ENCODE data around the gene ARHGEF19.
"Not testable (repeated sequence)": the region's sequence is repeated elsewhere in the genome, so short reads cannot be mapped to it uniquely, and the experiment has no call there.

The ARHGEF19 gene

DNA sequence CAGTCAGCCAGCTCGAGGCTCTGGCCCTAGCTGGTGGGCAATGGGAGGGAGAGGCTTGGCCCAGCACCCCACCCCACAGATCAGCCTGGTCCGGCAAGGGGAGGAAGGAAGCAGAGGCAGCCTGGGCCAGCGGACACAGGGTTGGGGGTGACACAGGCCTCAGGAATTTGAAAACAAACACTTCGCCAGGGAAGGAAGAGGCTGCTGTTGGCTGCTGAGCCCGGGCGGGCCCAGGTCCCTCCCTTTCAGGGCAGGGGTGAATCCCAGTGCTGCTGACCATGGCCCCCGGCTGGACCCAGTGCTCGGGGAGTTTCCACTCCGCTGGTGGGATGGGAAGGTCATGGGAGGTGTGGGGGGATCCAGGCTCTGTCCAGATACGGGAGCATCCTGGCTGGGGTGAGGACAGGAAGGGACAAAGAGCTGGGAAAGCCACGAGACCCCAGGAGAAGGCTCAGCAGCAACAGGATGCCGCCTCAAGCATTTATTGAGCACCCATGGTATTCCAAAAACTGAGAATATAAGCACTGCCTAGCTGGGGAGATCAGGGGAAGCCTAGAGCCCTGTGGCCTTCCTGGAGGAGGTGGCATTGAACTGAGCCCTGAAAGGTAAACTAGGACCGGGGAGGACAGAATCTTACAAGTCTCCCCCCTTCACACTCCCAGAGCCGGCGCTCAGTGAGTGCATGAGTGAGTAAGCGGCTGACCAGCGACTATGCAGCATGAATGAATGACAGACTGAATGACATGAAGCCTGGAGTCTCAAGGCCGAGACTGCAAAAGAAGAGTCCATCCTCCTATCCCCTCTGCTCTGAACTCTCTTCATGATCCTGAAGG, 30.3 kb downstream of the ARHGEF19 start:
- no peak for DNase-seq (ENCODE audit: low read depth in 2 of 2)

DNA sequence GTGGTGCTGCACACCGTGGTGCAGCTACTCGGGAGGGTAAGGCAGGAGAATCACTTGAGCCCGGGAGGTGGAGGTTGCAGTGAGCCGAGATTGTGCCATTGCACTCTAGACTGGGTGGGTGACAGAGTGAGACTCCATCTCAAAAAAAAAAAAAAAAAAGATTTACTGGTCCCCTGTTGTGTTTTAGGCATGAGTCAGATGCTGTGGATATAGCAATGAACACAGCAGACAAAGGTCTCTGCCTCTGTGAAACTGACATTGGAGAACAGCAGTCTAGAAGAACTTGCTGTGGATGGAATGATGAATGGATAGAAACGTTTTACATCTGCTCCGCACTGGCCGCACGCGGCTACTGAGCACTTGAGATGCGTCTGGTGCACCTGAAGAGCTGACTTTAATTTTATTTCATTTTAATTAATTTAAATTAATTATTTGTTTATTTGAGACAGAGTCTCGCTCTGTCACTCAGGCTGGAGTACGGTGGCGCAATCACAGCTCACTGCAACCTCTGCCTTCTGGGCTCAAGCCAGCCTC, 32.1 kb downstream of the ARHGEF19 start:
- DNase-seq (ENCODE audit: low read depth in 2 of 2): no peak

DNA sequence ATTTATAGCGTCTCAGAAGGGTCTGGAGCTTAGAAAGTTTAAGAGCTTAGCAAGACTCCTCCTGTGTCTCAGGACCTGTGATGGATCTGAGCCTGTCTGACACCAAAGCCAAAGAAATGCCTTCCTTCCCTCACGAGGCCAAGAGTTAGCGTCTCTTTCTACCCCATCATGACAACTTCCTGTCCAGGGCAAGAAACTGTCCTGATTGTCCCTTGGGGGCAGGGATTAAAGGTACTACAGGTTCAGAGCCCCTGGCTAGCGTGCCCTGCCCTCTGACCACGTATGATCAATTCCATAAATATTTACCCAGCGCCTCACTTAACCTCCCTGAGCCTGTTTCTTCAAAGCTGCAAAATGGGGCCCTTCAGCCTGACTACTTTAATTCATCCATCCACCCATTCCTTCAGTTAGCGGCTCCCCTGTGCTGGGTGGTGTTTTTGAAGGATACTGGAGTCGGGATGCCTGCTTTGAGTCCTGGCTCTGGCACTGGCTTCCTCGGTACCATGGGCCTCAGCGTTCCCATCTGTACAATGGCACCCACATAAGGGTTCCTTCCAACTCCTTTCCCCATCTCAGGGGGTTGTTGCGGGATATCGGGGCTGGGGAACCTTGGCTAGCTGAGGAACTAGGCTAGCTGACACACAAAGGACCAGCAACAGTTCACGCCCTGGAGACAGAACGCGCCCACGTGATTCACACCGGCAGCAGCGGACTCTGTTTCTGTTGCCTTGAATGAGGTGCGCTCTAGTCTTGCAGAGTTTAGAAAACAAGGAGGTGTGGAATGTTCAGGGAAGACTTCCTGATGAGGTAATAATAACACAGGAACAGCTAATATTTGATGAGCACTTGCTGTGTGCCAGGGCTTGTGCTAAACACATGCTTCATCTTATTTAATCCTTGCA, 33.6 kb downstream of the ARHGEF19 start:
- DNase-seq (ENCODE audit: low read depth in 2 of 2): no peak

DNA sequence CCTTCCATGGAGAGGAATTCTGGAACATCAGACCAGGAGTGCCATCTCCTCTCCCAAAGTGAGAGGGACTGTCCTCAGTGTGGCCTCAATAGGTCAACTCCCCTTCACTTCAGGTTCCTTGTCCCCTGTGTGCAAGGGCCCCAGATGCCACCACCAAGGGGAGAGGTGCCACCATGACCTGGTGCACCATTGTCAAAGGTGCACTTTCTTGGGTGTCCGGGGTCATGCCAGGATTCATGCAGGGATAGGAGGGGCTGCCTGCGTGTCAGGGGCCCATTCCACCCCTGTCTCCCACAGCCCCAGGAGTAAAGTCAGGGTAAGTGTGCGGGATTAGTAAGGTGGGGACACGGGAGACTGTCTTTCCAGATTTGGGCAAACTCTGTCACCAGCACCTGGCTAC, 35.1 kb downstream of the ARHGEF19 start:
- DNase-seq (ENCODE audit: low read depth in 2 of 2): no peak

DNA sequence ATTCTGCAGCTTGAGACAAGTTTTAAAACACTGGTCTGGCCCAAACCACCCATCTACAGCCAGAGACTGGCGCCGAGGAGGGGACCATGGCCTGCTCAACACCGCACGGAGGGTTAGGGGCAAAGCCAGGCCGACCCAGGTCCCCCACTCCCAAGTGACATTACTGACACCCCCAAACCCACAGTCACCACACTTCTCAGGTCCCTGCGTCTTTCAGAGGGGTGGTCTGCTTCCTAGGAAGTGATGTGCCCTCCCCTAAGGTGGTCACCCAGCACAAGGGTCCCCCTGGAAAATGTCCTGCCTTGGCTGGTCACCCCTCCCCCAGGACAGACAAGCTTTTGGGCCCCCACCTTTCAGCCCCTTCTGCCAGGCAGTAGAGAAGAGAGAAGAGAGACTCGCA, 35.8 kb downstream of the ARHGEF19 start:
- no peak for DNase-seq (ENCODE audit: low read depth in 2 of 2)

DNA sequence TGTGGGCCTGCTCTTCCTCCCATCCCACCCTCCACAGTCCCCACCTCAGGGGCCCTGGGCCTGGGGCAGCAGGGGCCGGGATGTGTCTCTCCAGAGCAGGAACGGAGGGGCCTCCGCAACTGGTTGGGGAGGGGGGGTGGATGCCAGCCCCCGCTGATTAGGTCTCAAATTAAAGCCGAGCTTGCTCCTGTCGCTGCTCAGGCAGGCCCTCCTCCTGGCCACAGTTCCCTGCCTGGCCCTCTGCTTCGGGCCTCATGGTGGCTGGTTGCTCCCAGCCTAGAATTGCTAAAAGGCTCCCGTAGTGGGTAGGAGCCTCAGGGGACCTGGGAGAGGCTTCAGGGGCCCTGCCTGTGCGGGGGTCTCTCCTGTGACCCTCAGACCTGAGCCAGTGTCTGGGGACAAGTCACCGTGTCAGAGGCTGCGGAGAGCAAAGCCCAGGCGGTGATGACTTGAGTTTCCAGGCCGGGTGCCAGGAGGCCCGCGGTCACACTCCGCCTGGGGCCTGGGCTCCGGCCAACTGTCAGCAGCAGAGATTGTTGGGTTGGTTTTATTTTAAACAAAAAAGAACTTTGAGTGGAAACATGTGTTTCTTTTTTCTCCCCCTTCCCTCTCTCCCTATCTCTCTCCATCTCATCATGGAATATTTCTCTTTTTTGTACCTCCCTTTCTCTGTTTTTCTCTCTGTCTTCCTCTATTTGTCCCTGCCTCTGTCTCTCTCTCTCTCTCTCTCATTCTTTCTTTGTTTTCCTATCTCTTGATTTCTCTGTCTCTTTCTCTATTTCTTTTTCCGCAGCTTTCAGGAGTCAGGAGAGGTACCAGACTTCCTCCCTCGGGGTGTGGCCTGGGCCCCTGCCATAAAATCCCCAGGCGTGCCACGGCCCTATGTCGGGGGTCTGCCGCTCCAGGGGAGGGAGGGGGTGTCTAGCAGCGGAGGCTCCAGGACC, 36.6 kb downstream of the ARHGEF19 start:
- DNase-seq (ENCODE audit: low read depth in 2 of 2): no peak

DNA sequence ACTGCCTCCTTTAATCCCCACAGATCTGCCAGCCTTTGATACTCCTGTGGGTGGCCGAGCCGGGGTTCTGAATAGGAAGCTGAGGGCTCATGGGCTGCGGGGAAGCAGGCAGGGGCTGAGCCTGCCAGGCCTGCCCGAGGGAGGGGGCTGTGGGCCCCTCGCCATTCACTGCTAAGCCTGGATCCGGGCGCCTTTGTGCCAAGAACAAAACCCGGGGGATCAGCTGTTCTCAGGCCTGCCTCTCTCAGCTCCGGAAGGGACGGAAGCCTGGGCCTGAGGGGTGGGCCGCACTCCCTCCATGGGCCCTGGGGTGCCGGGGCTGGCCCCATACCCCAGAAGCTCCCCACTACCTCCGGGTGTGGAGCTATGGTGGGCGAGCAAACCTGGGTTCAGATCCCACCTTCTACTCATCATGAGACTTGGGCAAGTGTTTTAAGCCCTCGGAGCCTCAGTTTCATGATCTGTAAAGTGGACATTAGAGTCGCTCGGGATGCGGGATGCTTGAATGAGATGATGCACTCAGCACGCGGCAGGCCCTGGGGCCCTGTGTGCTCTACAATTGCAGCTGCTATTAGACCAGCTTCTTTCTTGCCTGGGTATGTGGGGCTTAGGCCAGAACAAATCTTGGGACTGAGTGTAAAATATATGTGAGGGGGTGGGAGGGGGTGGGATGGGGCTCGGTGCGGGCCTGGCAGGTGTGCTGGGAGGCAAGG, 37.4 kb downstream of the ARHGEF19 start:
- no peak for DNase-seq (ENCODE audit: low read depth in 2 of 2)

DNA sequence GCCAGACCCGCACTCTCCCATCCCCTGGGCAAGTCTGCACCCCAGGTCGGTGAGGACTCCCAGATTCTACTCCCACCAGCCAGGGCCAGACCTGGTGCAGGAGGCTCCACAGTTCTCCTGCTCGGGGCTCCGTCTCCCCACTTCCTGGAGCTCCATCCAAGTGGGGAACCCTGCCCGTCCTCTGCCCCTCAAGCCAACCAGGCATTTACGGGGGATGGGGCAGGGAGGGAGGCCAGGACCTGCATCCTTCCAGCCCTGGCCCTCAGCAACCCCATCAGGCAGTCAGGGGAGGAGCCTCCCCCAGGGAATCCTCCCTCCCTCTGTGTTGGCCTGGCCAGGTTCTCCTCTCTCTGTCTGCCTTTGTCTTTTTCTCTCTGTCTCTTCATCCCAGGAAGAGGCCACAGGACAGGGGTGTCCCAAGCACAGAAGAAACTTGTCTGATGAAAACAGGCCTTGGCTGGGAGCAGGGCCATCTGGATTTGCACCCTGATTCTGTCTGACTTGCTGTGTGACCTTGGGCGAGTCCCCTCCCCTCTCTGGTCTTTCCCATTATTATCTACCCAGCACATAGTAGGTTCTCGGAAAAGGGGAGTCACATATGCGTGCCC, 38.1 kb downstream of the ARHGEF19 start:
- DNase-seq (ENCODE audit: low read depth in 2 of 2): no peak

DNA sequence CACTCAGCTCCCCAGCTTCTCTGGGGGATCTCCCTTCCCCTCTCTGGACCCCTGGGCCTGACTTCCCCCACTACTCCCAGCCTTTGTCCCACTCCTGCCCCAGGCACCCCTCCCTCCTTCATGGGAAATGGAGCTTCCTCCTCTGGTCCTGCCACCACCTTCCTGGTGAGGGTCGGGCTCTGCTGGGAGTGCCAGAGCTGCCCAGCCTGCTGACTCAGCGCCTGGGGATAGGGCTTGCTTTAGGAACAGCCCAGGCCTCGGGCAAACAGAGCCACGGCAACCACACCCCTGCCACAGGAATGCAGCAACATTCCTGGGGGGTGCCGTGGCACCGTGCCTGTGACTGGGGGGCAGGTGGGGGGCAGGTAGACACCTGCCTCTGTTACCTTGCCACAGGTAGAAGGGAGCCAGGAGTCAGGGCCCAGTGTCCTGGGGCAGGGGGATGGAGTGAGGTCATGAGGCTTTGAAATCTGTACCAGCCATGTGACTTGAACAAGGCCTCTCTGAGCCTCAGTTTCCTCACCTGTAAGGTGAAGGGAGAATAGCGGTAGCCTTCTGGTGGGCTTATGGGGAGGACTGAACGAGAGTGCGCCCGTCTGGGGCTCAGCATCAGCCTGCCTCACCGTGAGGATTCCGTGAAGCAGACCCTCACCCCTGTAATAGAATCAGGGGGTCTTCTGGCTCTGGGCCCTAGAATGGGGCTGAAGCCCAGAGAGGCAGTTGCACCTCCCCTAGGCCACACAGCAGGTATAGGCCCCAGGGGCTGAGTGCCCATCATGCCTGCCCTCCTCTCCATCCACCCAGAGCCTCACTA, 38.8 kb downstream of the ARHGEF19 start:
- no peak for DNase-seq (ENCODE audit: low read depth in 2 of 2)

DNA sequence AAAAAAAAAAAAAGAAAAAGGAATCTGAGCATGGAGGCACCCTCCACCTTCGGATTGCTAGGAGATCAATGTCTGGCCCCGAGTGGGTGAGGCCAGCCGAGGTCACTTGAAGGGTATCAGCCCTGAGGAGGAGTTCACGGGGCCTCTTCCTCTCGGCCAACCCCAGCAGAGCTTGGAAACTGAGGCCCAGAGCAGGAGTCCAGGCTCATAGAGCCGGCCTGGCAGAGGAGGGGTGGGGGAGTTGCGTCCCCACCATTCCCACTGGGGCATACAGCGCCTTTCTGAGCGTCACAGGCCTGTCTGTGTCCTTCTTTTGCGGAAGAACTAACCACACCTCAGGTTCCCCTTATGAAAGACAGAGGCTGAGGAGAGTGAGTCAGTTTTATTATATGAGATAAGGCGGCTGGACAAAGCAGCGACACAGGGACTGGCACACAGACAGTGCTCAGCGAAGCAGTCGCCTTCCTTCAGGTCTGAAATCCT, 39.4 kb downstream of the ARHGEF19 start:
- DNase-seq (ENCODE audit: low read depth in 2 of 2): no peak

DNA sequence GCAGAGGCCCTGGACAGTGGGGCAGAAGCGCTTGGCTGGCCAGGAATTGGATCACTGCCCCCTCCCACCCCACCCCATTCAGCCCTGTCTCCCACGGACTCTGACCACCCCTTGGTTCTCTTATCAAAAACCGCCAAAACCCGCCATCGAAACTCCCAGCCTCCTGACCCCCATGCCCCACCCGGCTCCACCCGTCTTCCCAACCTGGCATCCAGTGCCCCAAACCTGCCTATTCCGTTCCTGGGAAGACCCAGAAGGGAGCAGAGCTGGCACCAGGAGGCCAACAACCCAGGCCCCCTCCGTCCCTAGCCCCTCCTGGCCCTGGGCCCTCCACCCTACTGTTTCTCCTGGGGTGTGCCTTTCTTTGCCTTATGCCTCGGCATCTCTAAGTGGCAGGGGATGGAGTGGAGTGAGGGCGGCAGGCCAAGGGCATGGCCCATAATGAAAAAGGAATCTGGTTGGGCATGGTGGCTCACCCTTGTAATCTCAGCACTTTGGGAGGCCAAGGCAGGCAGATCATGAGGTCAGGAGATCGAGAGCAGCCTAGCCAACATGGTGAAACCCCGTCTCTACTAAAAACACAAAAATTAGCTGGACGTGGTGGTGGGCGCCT, 40.1 kb downstream of the ARHGEF19 start:
- no peak for DNase-seq (ENCODE audit: low read depth in 2 of 2)

DNA sequence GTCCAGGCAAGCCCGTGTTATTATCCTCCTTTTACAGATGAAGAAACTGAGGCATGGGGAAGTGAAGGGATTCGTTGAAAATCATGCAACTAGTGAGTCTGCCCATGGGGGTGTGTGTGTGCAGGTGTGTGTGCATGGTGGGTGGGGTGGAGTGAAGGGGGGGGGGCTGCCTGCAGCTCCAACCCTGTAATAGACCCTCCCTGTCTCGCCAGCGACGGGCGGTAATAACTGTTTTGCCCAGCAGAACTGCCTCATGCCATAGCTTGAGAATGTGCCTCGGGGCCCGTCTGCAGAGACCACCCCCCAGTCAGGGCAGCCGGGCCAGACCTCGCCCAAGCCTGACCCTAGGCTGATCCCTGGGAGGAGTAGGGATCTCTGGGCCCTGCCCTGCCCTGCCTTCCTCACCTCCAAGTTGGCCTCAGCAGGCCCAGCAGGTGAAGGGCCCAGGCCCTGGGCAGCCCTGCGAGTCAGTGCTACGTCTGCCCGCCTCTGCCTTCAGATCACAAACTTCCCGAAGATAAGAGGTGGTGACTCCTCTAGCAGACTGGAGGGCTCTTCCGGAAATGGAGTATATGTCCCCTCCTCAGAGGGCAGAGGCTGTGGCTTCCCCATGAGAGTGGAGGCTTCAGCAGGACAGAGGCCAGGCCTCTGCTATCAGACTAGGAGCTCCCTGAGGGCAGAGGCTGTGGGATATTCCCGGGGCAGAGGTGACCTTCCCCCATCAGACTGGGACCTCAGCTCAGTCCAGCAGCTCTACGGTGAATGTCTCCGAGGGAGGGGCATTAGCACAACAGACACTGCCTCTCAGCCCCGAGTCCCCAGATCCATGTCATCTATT, 40.9 kb downstream of the ARHGEF19 start:
- no peak for DNase-seq (ENCODE audit: low read depth in 2 of 2)

DNA sequence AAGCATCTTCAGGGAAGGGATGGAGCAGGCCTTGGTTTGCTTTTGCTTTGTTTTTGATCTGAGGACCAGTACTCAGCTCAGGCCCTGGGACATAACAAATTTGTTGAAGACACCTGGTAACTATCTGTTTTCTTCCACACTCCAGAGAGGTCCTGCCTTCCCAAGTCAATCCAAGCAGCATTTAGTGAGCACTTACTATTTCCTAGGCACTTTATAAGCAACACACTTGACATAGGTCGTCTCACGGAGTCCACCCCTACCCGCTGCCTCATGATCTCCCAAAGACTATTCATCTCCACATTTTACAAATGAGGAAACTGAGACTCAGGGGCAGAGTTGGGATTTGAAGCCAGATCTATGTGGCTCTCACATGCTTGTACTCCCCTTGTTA, 42.2 kb downstream of the ARHGEF19 start:
- DNase-seq (ENCODE audit: low read depth in 2 of 2): no peak

DNA sequence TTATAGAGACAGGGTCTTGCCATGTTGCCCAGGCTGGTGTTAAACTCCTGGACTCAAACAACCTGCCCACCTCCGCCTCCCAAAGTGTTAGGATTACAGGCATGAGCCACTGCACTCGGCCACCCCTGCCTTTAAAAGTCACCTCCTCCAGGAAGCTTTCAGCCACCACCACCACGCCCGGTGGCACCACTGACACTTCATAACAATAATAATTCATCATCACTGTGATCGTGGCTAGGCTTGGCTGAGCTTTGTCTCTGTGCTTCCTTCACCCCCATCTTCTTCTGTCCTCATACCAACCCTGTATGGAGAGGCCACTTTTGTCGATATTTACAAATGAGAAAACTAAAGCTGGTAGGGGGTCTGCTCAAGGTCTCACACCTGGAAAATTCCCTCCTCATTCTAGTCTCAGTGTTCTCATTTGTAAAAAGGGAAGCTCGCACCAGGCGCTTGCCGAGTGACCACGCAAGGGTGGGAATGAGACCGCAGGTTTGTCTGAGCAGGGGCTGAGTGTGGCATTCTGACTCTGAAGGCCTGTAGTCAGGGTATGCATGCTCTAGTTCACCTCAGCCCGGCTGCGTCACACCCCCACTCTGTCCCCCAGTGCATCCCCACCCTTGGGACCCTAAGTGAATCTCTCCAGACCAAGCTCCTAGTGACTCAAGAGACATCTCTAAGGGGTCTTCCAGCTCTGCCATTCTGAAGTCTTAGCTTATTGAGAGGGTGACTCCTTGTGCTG, 43.7 kb downstream of the ARHGEF19 start:
- no peak for DNase-seq (ENCODE audit: low read depth in 2 of 2)

DNA sequence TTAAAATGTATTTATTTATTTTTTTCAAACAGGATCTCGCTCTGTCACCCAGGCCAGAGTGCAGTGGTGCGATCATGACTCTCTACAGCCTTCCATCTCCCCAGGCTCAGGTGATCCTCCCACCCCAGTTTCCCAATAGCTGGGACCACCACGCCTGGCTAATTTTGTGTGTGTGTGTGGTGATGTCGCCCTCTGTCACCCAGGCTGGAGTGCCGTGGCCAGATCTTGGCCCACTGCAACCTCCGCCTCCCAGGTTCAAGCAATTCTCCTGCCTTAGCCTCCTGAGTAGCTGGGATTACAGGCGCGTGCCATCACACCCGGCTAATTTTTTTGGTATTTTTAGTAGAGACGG, 44.3 kb downstream of the ARHGEF19 start:
- not testable (repeated sequence) for DNase-seq (ENCODE audit: low read depth in 2 of 2)

DNA sequence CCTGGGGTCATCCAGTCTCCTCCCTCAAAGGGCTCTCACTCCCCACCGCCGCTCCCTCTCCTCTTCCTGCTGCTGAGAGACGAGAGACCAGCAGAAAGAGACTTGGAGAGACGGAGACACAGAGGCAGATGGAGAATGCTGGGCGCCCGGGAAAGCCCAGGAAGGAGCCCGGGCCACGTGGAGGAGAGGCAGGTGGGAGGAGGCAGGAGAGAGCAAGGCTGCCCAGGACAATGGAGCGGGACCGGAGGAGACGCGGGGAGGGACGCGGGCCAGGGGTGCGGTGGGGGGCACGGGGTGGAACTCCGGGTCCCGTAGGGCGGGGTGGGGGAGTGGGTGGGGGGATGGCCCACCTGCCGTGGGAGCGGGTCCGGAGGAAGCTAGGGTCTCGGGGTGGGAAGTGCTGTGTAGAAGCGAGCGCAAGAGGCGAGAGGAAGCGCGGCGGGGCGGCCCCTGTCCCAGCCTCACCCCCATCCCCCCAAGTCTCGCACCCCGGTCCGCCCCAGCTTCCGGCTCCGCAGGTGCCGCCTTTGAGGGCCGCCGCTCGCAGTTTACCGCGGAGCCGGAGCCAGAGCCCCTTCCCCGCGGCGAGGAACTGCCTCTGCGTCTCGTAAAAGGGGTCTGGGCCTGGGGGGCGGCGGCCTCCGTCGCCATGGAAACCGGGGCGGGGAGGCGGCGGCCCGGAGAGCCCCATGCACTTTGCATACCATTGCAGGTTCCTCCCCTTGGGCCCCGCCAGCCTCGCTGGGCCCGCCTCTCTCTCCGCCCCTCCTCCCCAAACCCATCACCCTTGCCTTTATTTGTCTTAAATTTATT, 44.9 kb downstream of the ARHGEF19 start:
- DNase-seq (ENCODE audit: low read depth in 2 of 2): peak; percentile 31 to 41

DNA sequence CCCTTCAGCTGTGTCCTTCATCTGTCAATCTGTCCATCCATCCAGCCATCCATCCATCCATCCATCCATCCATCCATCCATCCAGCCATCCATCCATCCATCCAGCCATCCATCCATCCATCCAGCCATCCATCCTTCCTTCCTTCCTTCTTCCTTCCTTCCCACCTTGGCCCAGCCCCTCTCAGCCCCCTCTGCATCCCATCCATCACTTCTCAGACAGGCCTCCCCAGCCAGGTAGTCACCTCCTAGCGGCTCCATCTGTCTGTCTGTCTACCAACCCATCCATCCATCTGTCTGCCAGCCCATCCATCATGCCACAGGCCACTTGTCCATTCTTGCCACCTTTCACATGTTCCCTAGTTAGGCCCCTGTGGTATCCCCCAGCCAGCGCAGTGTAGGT, 46.3 kb downstream of the ARHGEF19 start:
- DNase-seq (ENCODE audit: low read depth in 2 of 2): no peak
